Thoracic aorta (tissue), 2 donors: ENCODE data around the gene LRP5. TPM values are rescaled to one million over a fixed set of nuclear protein-coding genes. Genes with fewer than 3 reads are reported as not detected.

Experiments
- ATAC-seq: fragments of 150-250 bp; one replicate; pipeline ENCODE4 v1.8.0; 2017; ENCODE audit warnings: low read depth; ENCODE audit not compliant: insufficient number of reproducible peaks, low FRiP score
- DNase-seq: peaks from one replicate; pipeline ENCODE4 v3.0.0-alpha.2; 2020; ENCODE audit warnings: low spot score
- H3K27ac ChIP-seq, 2 donors: fragments of 200-600 bp; sonication (generic); 1 replicate in 1 of 2; 2 replicates in 1 of 2; pipeline ENCODE4 v1.5.1; 2016; ENCODE audit warnings: mild to moderate bottlenecking in 2 of 2, moderate library complexity in 2 of 2
- H3K27me3 ChIP-seq: fragments of 200-600 bp; sonication (generic); replicated peaks from 2 replicates; pipeline ENCODE4 v1.6.0; 2016; ENCODE audit warnings: mild to moderate bottlenecking; ENCODE audit not compliant: insufficient read depth
- H3K36me3 ChIP-seq: fragments of 200-600 bp; sonication (generic); one replicate; pipeline ENCODE4 v1.5.1; 2016
- H3K4me1 ChIP-seq, 2 donors: fragments of 200-600 bp; sonication (generic); 1 replicate in 1 of 2; 2 replicates in 1 of 2; pipeline versions ENCODE4 v1.5.1 to v1.6.0; 2016; ENCODE audit warnings: low read depth in 2 of 2, mild to moderate bottlenecking in 1 of 2; ENCODE audit not compliant: control insufficient read depth in 1 of 2
- H3K4me3 ChIP-seq: fragments of 200-600 bp; sonication (generic); 2 replicates; pipeline ENCODE4 v1.5.1; 2016; ENCODE audit warnings: mild to moderate bottlenecking
- H3K9me3 ChIP-seq: fragments of 200-600 bp; sonication (generic); 2 replicates; pipeline ENCODE4 v1.5.1; 2016
- CTCF ChIP-seq: fragments of 200-600 bp; sonication (generic); IDR thresholded peaks from one replicate; pipeline ENCODE4 v1.5.1; 2019; ENCODE audit warnings: antibody characterized with exemption
- total RNA-seq, 2 donors: library from RNA; depleted of rRNA; stranded (reverse); fragments of >200 nt; gene quantifications; one replicate each; pipeline versions ENCODE4 v1.1.0 to v1.2.3, GENCODE V29; 2016

The LRP5 gene
- total RNA-seq, 2 donors from 2014 or later: 67.2 to 99.1 TPM

GRCh38 chr11:68441466-68442230, 129.3 kb downstream of the LRP5 start:
- no peaks in the 10 kb centered on the region for H3K9me3 ChIP-seq
- peaks cover 33% of the 10 kb centered on the region for H3K36me3 ChIP-seq
- H3K4me3 ChIP-seq: no peak overlapping the region
- DNase-seq (no peak), ATAC-seq (no peak)
- H3K27me3 ChIP-seq: no peaks in the 10 kb centered on the region
- peaks cover 6 to 13% of the 10 kb centered on the region in 2 donors for H3K4me1 ChIP-seq
- TF ChIP-seq CTCF: no peak
- H3K27ac ChIP-seq: no peak overlapping the region

- no peaks in the 10 kb centered on the region for H3K9me3 ChIP-seq
- no peak for ATAC-seq
- DNase-seq: no peak
- no peaks in the 10 kb centered on the region for H3K27me3 ChIP-seq
- H3K4me1 ChIP-seq: peaks cover 0 to 9% of the 10 kb centered on the region in 2 donors
- H3K4me3 ChIP-seq: no peak overlapping the region
- H3K36me3 ChIP-seq: peaks cover 36% of the 10 kb centered on the region
- no peak overlapping the region for H3K27ac ChIP-seq
- no peak for TF ChIP-seq CTCF
These were observed 130.0 kb downstream of the LRP5 start for GRCh38 chr11:68442433-68442832.

GRCh38 chr11:68444566-68444965, 132.2 kb downstream of the LRP5 start:
- H3K27me3 ChIP-seq: no peaks in the 10 kb centered on the region
- peaks cover 22% of the 10 kb centered on the region for H3K36me3 ChIP-seq
- no peak overlapping the region for H3K27ac ChIP-seq
- H3K9me3 ChIP-seq: no peaks in the 10 kb centered on the region
- no peak for TF ChIP-seq CTCF
- no peak overlapping the region for H3K4me3 ChIP-seq
- H3K4me1 ChIP-seq: peaks cover 0 to 3% of the 10 kb centered on the region in 2 donors
- no peak for DNase-seq
- no peak for ATAC-seq

GRCh38 chr11:68445531-68446035, 133.2 kb downstream of the LRP5 start:
- Histone ChIP-seq H3K27me3 (no peaks in the 10 kb centered on the region), H3K36me3 (peaks cover 20% of the 10 kb centered on the region), H3K4me1 (peaks cover 0 to 3% of the 10 kb centered on the region in 2 donors), H3K9me3 (no peaks in the 10 kb centered on the region), H3K4me3 (no peak overlapping the region), H3K27ac (no peak overlapping the region)
- ATAC-seq (no peak), DNase-seq (no peak)
- no peak for TF ChIP-seq CTCF

- Histone ChIP-seq H3K4me3 (no peak overlapping the region), H3K4me1 (peaks cover 0 to 3% of the 10 kb centered on the region in 2 donors), H3K27me3 (no peaks in the 10 kb centered on the region), H3K36me3 (peaks cover 20% of the 10 kb centered on the region), H3K9me3 (no peaks in the 10 kb centered on the region), H3K27ac (no peak overlapping the region)
- DNase-seq: no peak
- ATAC-seq: no peak
- no peak for TF ChIP-seq CTCF
These were observed 133.8 kb downstream of the LRP5 start for GRCh38 chr11:68446046-68446725.
